GM21360 (cell line): ENCODE results near the gene ZBED2.
"Not testable (repeated sequence)": the region's sequence is repeated elsewhere in the genome, so short reads cannot be mapped to it uniquely, and the experiment has no call there.

Source experiments
- ATAC-seq: cut with Tn5 transposase; IDR thresholded peaks from one replicate; pipeline ENCODE4 v1.9.1; 2021; ENCODE audit warnings: mild to moderate bottlenecking, moderate library complexity; ENCODE audit not compliant: unreplicated experiment

The ZBED2 gene

GRCh38 chr3:111577113-111577512, 18.0 kb downstream of the ZBED2 start:
- ATAC-seq = no peak

- ATAC-seq = no peak
These were observed 23.2 kb downstream of the ZBED2 start for GRCh38 chr3:111571907-111572460.

GRCh38 chr3:111571282-111571681, 23.9 kb downstream of the ZBED2 start:
- no peak for ATAC-seq

GRCh38 chr3:111570404-111571030, 24.6 kb downstream of the ZBED2 start:
- no peak for ATAC-seq

GRCh38 chr3:111568911-111569310, 26.2 kb downstream of the ZBED2 start:
- no peak for ATAC-seq

GRCh38 chr3:111568355-111568754, 26.8 kb downstream of the ZBED2 start:
- no peak for ATAC-seq

- no peak for ATAC-seq
These were observed 28.3 kb downstream of the ZBED2 start for GRCh38 chr3:111566844-111567243.

GRCh38 chr3:111561902-111562301, 33.2 kb downstream of the ZBED2 start:
- ATAC-seq = not testable (repeated sequence)

GRCh38 chr3:111548756-111549155, 46.4 kb downstream of the ZBED2 start:
- ATAC-seq = no peak

- ATAC-seq = peak; percentile 72
These were observed 47.1 kb downstream of the ZBED2 start for GRCh38 chr3:111548092-111548491.

- ATAC-seq = peak; percentile 85
These were observed 47.5 kb downstream of the ZBED2 start for GRCh38 chr3:111547631-111548030.

- no peak for ATAC-seq
These were observed 49.8 kb downstream of the ZBED2 start for GRCh38 chr3:111545349-111545748.
